GM19463 (cell line): Measurements from ENCODE around the gene AOAH.

Experiments used
- ATAC-seq: cut with Tn5 transposase; IDR thresholded peaks from one replicate; pipeline ENCODE4 v1.9.1; 2021; ENCODE audit warnings: mild to moderate bottlenecking, moderate library complexity; ENCODE audit not compliant: unreplicated experiment

The AOAH gene

GRCh38 chr7:36604806-36605205, 119.5 kb downstream of the AOAH start:
- ATAC-seq = no peak

- no peak for ATAC-seq
Observed at GRCh38 chr7:36602934-36603887, 121.1 kb downstream of the AOAH start.

DNA sequence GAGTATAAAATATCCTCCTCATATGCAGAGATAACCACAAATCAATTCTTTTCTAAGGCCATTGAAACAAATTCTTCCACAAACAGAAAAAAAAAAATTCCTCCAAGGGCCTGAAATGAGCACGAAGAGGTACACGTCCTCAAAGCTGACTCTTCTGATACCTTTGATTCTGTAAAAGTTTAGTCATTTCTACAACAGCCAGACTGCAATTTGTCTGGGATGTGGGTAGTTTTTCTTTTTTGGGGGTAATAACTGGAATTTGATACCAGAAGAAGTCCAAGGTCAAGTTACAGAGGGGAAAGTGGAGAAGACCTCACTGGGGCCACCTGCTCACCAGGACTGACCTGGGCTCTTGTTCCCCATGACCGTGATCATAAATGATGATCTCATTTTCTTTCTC, 121.8 kb downstream of the AOAH start:
- no peak for ATAC-seq

DNA sequence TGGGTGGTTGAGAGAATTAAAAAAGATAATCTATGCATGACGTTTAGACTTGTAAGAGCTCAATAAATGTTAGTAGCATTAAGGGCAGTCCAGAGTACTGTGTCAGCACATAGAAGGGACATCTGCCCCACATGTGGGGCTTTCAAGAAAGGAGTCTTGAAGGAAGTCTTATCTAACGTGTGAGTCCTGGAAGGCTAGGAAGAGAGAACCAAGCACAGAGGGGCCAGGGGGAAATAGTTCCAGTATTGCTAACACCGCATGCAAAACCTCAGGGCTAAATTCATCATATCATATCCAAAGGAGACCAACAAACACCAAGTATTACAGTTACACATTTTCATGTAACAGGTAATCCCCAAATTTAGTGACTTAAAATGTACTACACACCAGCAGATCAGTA, 122.7 kb downstream of the AOAH start:
- ATAC-seq = no peak

DNA sequence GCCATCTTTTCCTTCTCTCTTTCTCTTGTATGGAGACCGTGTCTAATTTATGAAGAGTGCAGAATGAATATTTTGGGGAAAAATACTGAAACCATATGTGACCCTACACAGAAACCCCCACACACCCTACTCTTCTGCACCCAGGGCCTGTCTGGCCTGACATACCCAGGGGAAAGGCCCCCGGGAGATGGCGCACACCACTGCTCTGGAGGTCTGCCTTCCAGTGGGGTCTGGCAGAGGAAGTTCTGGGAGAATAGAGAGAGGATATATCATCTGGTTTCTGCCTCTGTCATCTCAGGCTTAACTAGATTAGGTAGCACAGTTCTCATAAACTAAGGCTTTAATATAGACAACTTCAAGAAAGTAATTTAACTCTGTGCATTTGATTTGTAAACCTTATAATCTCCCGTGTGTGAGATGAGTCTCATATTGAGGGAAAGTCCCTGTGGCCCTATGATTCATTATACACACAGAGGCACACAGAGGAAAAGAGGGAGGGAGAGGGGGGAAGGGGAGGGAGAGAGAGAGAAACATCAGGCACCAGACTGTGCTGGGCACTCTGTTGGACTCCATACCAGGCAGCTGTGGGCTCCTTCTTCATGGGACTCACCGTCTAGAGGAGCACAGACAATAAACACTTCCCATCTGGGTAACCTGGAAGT, 123.3 kb downstream of the AOAH start:
- ATAC-seq = no peak

DNA sequence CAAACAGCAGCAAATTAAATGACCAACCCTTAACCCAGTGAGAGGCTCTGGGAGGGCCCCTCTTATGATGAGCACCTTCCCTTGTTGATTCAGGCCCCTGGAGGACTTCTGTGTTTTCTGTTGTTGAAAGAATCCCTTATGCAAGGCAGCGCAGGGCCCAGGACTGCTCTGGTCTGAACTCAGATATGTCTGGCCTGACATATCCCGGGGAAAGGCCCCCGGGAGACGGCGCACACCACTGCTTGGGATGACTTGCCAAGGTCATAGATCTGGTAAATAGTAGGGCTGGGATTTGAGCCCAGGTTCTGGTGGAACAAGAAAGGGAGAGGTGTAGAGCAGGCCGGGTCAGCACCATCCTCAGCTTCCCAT, 124.0 kb downstream of the AOAH start:
- no peak for ATAC-seq

- no peak for ATAC-seq
Observed at GRCh38 chr7:36599645-36600313, 124.5 kb downstream of the AOAH start.

GRCh38 chr7:36598054-36598674, 126.1 kb downstream of the AOAH start:
- ATAC-seq = no peak

DNA sequence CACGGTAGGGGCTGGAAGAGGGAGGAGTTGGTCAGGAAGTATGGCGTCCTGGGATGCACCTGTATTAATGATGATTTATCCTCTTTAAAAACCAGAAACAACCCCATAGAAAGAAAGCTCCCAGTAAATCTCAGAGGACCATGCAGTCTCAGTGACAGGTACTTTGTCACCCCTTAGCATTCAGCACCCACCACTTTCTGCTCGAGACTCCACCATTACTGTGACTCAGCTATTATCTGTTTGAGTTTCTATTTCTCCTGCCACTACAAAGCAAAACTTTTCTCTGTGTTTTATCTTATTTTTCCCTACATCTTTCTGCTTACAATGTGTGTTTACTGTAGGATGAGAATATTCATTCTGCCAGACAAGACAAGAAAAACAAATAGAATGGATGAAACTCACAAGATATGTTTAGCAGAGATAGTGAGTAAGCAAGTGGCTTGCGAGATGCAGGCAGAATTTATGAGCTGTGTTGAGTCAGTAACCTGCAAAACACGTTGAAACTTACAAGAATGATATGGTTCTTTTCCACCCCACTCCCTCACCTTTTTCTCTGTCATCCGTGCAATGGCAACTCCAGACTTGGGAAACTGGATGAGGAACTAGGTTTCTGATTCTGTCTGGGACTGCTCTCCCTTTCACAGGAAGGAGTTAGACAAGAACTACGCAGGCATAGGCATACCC, 127.1 kb downstream of the AOAH start:
- no peak for ATAC-seq

- no peak for ATAC-seq
Observed at GRCh38 chr7:36594445-36594844, 129.8 kb downstream of the AOAH start.

DNA sequence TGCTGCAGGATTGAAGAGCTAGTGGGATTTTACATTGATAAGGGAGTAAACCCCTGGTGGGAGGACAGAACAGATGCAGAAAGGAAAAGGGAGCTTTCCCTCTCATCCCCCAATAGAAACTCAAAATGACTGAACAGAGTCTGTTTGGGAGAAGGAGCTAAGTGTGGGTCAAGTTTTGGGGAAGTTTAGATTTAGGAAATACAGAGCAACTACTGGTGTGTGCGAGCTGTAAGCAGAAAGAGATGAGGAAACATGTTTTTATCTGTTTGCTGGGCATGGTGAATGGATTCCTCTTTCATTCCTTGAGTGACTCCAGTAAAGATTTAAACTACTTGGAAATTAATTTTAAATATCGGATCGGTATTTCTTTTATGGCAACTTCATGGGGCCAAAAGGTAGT, 132.7 kb downstream of the AOAH start:
- ATAC-seq = no peak

DNA sequence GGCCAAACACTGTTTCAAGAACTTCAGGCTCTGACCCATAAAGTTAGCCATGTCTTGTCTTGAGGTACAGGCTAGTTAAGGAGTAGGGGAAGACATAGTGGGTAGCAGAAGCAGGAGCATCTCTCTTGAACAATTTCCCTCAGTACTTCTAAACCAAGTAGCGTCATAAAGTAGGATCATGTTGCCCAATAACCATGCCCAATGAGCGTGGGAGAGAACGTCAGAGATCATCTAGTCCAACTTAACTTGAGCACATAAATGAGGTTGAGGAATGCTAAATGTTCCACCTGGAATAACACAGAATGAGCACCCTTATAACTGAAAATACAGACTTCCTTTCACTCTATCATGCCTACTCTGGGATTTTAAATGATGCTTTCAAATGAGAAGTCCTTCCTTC, 134.9 kb downstream of the AOAH start:
- ATAC-seq = no peak

- no peak for ATAC-seq
Observed at GRCh38 chr7:36583318-36583717, 141.0 kb downstream of the AOAH start.

GRCh38 chr7:36575832-36576231, 148.5 kb downstream of the AOAH start:
- ATAC-seq = no peak

- no peak for ATAC-seq
Observed at GRCh38 chr7:36573066-36573465, 151.2 kb downstream of the AOAH start.

DNA sequence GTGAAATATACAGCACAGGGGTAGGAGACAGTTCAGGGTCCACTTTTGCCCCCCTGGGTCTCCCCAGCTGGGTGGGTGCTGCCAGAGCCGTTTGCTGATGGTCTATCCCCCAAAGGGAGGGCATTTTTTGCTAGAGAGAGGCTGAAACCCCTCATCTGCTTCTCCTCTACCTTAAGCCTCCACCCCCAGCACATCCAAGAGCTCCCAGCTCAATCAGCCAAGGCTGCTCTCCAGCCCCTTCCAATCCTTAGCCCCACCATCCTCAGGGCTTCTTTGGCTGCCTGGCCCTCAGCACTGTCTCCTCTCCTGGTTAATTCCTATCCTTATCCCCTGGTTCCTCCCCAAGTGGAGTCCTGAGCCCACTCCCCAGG, 153.1 kb downstream of the AOAH start:
- no peak for ATAC-seq

DNA sequence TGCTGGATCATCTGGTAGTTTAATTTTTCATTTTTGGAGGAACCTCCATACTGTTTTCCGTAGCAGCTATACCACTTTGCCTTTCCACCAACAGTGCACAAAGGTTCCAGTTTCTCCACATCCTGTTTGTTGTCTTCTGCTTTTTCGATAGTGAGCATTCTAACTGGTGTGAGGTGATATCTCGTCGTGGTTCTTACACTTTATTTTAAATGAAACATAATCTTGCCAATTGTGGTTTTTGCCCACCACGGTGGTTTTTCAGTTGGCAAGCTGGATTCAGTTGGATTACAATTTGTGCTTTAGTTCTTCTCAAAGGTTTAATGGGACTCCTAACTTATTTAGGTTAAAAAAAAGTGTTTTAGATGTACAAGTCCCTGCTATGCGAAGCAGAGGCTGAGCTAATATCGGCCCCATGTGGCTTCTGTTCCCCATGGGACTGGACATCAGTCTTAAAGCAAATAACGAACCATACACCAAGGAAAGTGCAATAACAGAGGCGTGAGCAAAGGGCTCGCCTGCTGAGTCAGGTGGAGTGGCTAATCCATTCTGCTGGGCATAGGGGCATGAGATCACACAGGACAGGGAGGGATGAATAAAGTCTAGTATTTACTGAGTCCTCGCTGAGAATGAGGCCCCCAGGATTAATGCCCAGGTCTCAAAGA, 153.6 kb downstream of the AOAH start:
- no peak for ATAC-seq

DNA sequence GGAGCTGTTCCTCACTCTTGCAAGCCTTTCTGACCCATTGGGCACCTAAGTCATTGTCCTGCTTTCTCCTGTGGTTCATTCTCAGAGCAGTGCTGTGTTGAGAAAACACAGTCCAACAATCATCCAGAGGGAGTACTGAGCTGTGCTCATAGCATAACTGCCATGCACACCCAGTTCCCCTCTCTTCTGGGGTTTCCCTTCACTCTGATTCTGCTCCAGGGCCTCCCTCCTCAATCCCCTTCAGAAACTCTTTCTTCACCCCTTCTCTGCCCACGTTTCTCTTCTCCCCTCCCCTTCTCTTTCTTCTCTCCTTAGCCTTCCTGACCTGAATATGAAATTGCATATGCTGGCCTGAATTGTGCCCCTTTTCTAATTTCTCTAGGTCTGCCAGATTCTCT, 155.8 kb downstream of the AOAH start:
- no peak for ATAC-seq

DNA sequence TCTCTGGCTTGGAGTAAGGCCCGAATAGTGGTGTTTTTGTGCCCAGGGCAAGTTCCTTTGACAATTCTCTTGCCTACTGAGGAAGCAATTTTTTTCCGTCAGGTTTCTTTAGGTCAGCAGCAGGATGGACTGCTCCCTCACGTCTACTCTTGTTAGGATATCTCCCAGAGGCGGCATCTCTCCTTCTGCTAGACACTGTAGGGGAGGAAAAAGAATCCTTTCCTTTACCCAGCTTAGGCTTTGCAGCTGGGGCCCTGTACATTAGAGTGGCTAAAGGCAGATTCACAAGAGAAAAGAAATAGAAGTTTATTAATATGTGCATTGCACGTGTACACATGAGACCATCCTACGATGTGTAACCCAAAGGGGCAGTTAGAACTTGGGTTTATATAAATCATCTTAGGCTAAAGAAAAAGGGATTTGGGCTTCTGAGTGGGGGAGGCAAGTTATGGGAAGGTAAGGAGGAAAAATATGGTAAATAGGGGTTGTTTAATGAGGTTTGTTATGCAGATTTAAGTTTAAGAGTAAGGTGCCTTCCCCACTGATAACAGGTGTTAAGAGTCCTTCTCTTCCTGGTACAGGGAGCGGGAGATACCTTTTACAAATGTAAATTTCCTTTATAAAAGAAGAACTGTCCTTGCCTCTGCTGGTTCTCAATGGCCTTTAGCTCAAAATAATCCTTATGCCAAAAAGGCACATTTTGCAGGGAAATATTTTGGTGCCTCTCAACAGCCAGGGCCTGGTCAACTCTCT, 156.4 kb downstream of the AOAH start:
- no peak for ATAC-seq
